Thymus (tissue), 11 donors: ENCODE data around the gene PSTPIP2. TPM values are rescaled to one million over a fixed set of nuclear protein-coding genes. Genes with fewer than 3 reads are reported as not detected.
A peak's percentile ranks its signal among the peaks of the same experiment; 100 is the strongest.

Experiments
- DNase-seq, 9 donors: peaks; one replicate each; pipeline ENCODE4 v3.0.0-alpha.2; 2013; ENCODE audit warnings: low spot score in 9 of 9, low read depth in 6 of 9, missing footprints in 1 of 9
- H3K27ac ChIP-seq, 2 donors: one replicate each; pipeline ENCODE4 v1.5.1; 2013; ENCODE audit warnings: control low read depth in 1 of 2, low read depth in 1 of 2, low read length in 1 of 2, mild to moderate bottlenecking in 1 of 2, moderate library complexity in 1 of 2
- H3K27me3 ChIP-seq, 2 donors: one replicate each; pipeline ENCODE4 v1.5.1; 2013; ENCODE audit warnings: low read length in 1 of 2; ENCODE audit not compliant: control insufficient read depth in 2 of 2, insufficient read depth in 1 of 2
- H3K36me3 ChIP-seq, 2 donors: one replicate each; pipeline ENCODE4 v1.5.1; 2013; ENCODE audit warnings: low read length in 1 of 2, mild to moderate bottlenecking in 1 of 2, moderate library complexity in 1 of 2; ENCODE audit not compliant: control insufficient read depth in 2 of 2, insufficient read depth in 2 of 2
- H3K4me1 ChIP-seq, 2 donors: one replicate each; pipeline ENCODE4 v1.5.1; 2013; ENCODE audit warnings: low read length in 2 of 2; ENCODE audit not compliant: control insufficient read depth in 2 of 2, insufficient read depth in 2 of 2
- H3K4me3 ChIP-seq, 2 donors: one replicate each; pipeline ENCODE4 v1.5.1; 2013; ENCODE audit warnings: low read length in 2 of 2, control low read depth in 1 of 2, mild to moderate bottlenecking in 1 of 2
- H3K9me3 ChIP-seq, 2 donors: one replicate each; pipeline ENCODE4 v1.5.1; 2013; ENCODE audit warnings: low read length in 1 of 2, mild to moderate bottlenecking in 1 of 2; ENCODE audit not compliant: control insufficient read depth in 2 of 2, insufficient read depth in 1 of 2
- WGBS: extraction: QIAGEN DNeasy Blood & Tissue Kit; methylation state at CpG from one replicate; pipeline ENCODE4 v1.1.7; 2013; 5-methylcytosine and 5-hydroxymethylcytosine counted together
- polyA plus RNA-seq: library from polyadenylated mRNA; stranded (reverse); fragments of 200-250 nt; gene quantifications from one replicate; pipeline ENCODE4 v1.2.3, GENCODE V29; 2013
- total RNA-seq: library from RNA; stranded (reverse); fragments of 120-200 nt; gene quantifications from one replicate; pipeline ENCODE4 v1.2.4, GENCODE V29; 2013
- donor health status: healthy.

Gene PSTPIP2
- total and polyA plus RNA-seq, 2 donors, result 6.1 to 8.1 TPM

- no peak for DNase-seq
- Histone ChIP-seq H3K4me1 (no peaks in the 10 kb centered on the region), H3K27ac (no peak overlapping the region), H3K4me3 (no peak overlapping the region), H3K36me3 (no peaks in the 10 kb centered on the region), H3K27me3 (no peaks in the 10 kb centered on the region), H3K9me3 (no peaks in the 10 kb centered on the region)
- 95% methylated on average over 3 of the region's 3 CpGs for WGBS
Observed at GRCh38 chr18:45991788-45992187, 80.3 kb downstream of the PSTPIP2 start.

GRCh38 chr18:45984546-45985235 is 87.4 kb downstream of the PSTPIP2 start:
- Histone ChIP-seq H3K9me3 (no peaks in the 10 kb centered on the region), H3K4me3 (no peak overlapping the region), H3K4me1 (no peaks in the 10 kb centered on the region), H3K27ac (no peak overlapping the region), H3K36me3 (no peaks in the 10 kb centered on the region), H3K27me3 (no peaks in the 10 kb centered on the region)
- DNase-seq, result no peak
- 98% methylated on average over 4 of the region's 4 CpGs for whole genome bisulfite sequencing

- no peak overlapping the region for H3K4me3 ChIP-seq
- no peak overlapping the region for H3K27ac ChIP-seq
- no peak for DNase-seq
- WGBS, result 98% methylated on average over 2 of the region's 2 CpGs
- H3K27me3 ChIP-seq, result no peaks in the 10 kb centered on the region
- no peaks in the 10 kb centered on the region for H3K36me3 ChIP-seq
- H3K4me1 ChIP-seq, result no peaks in the 10 kb centered on the region
- no peaks in the 10 kb centered on the region for H3K9me3 ChIP-seq
Observed at GRCh38 chr18:45981821-45982220, 90.2 kb downstream of the PSTPIP2 start.

GRCh38 chr18:45980229-45980628 is 91.8 kb downstream of the PSTPIP2 start:
- 91% methylated on average over 2 of the region's 2 CpGs for WGBS

GRCh38 chr18:45978084-45978483 is 94.0 kb downstream of the PSTPIP2 start:
- WGBS, result 98% methylated on average over 1 of the region's 1 CpG
- DNase-seq, result no peak
- Histone ChIP-seq H3K36me3 (no peaks in the 10 kb centered on the region), H3K27me3 (no peaks in the 10 kb centered on the region), H3K9me3 (no peaks in the 10 kb centered on the region), H3K4me3 (no peak overlapping the region), H3K4me1 (no peaks in the 10 kb centered on the region), H3K27ac (no peak overlapping the region)

More at GRCh38 chr18:45980229-45980628, 91.8 kb downstream of the PSTPIP2 start:
- Histone ChIP-seq H3K36me3 (no peaks in the 10 kb centered on the region), H3K4me3 (no peak overlapping the region), H3K9me3 (no peaks in the 10 kb centered on the region), H3K27me3 (no peaks in the 10 kb centered on the region), H3K4me1 (no peaks in the 10 kb centered on the region), H3K27ac (no peak overlapping the region)
- no peak for DNase-seq

GRCh38 chr18:45976974-45977373 is 95.1 kb downstream of the PSTPIP2 start:
- no peak for DNase-seq
- no peaks in the 10 kb centered on the region for H3K27me3 ChIP-seq
- WGBS, result 98% methylated on average over 5 of the region's 5 CpGs
- H3K27ac ChIP-seq, result no peak overlapping the region
- no peaks in the 10 kb centered on the region for H3K36me3 ChIP-seq
- no peaks in the 10 kb centered on the region for H3K4me1 ChIP-seq
- no peak overlapping the region for H3K4me3 ChIP-seq
- no peaks in the 10 kb centered on the region for H3K9me3 ChIP-seq

GRCh38 chr18:45976566-45976965 is 95.5 kb downstream of the PSTPIP2 start:
- Histone ChIP-seq H3K36me3 (no peaks in the 10 kb centered on the region), H3K27ac (no peak overlapping the region), H3K9me3 (no peaks in the 10 kb centered on the region), H3K4me3 (no peak overlapping the region), H3K4me1 (no peaks in the 10 kb centered on the region), H3K27me3 (no peaks in the 10 kb centered on the region)
- WGBS, result 27% methylated on average over 1 of the region's 1 CpG
- no peak for DNase-seq

GRCh38 chr18:45974088-45974536 is 97.9 kb downstream of the PSTPIP2 start:
- H3K4me3 ChIP-seq, result no peak overlapping the region
- H3K4me1 ChIP-seq, result no peaks in the 10 kb centered on the region
- H3K36me3 ChIP-seq, result no peaks in the 10 kb centered on the region
- 45% methylated on average over 5 of the region's 5 CpGs for WGBS
- DNase-seq, result peak in 8 of 9 donors; percentile 52 to 87 (median 64)
- H3K27me3 ChIP-seq, result no peaks in the 10 kb centered on the region
- no peak overlapping the region for H3K27ac ChIP-seq
- no peaks in the 10 kb centered on the region for H3K9me3 ChIP-seq

GRCh38 chr18:45967007-45967706 is 104.9 kb downstream of the PSTPIP2 start, which contains the start of gene EPG5:
TSS of gene EPG5 (minus strand) at chr18:45967329. CDS start at chr18:45967239, 90 bp downstream.
- H3K27ac ChIP-seq, result peak within 1 kb of the TSS; percentile 77 to 80
- DNase-seq, result peak; percentile 74 to 97 (median 93)
- H3K4me1 ChIP-seq, result peaks cover 0 to 16% of the 10 kb centered on the region in 2 donors

More at GRCh38 chr18:45967007-45967706, 104.9 kb downstream of the PSTPIP2 start, which contains the start of gene EPG5:
- Histone ChIP-seq H3K9me3 (no peaks in the 10 kb centered on the region), H3K27me3 (no peaks in the 10 kb centered on the region), H3K4me3 (peak within 1 kb of the TSS; percentile 90 to 96), H3K36me3 (peaks cover 0 to 3% of the 10 kb centered on the region in 2 donors)
- under 1% methylated on average over 50 of the region's 50 CpGs for WGBS
